GM15510 (cell line): ENCODE results near the gene C9orf50.

ENCODE experiments used
- POLR2A ChIP-seq: IDR thresholded peaks from 3 replicates; pipeline ENCODE4 v1.6.1; 2011; ENCODE audit warnings: borderline replicate concordance; ENCODE audit not compliant: insufficient read length; ENCODE audit errors: extremely low read depth

The C9orf50 gene

DNA sequence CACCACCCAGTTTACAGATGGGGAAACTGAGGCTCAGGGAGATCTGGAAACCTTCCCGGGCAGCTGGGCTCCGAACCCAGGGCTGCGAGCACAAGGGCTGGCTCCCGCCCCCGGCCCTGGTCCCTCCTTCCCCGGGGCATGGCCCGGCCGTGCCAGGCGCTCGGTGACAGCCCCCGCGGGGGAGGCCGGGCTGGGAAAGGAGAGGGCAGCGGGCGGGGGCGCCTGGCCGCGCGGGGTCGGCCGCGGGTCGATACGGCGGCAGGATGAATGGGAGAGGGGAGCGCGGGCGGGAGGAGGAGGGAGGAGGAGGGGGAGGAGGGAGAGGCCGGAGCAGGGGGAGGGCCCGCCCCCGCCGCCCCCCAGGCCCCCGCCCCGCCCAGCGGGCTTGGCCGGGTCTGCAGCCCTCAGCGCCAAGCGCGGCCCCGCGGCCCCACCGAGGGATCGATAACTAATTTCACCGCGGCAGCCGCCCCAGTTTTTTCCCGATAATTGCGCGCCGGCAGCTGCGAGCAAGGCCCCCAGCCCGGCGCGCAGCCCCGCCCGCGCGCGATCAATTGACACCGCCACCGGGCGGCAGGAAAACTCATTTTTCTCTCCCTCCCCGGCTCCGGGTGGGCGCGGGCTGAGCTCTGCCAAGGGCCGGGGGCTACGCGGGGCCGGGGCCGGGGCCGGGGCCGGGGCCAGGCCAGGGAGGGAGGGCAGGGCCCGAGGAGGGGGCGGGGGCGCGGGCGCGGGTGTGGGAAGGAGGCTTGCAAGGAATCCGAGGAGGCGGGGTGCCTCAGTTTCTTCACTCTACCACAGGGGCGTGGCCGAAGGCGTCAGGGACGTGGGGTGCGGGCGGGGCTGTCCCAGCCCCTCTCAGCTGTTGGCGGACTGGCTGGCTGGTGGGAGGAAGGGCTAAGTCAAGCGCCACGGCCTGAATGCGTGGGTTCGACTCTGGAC lies 52.1 kb downstream of the C9orf50 start:
- no peak for TF ChIP-seq POLR2A

DNA sequence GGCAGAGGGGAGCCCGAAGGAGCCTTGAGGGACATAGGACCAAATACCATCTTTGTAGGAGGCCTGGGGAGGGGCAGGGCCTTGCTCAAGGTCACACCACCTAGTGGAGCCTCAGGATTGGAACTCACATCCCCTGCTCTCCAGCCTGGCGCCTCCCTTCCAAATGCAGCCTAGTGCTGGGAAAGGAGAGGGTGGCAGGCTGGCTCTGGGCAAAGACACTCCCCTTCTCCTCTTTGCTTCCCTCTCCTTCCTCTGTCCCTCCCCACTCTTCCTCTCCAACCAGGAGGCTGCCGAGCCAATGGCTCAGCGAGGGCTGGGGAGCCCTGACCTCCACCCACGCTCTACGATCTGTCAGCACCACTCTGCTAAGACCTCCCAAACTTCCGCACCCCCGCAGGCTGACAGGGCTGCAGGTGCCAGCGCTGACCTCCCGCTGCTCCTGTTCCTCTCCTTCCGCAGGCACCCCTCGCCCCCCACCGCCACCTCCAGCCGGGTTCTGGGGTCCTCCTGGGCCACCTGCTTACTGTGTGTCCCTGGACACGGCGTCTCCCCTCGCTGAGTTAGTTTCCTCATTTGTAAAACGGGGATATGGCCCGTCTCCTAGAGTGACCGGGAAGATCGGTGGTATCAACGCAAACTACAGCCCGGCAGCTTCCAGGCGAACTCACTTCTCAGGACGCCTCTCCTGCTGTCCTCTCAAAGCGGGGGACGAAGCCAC lies 52.9 kb downstream of the C9orf50 start:
- no peak for TF ChIP-seq POLR2A

DNA sequence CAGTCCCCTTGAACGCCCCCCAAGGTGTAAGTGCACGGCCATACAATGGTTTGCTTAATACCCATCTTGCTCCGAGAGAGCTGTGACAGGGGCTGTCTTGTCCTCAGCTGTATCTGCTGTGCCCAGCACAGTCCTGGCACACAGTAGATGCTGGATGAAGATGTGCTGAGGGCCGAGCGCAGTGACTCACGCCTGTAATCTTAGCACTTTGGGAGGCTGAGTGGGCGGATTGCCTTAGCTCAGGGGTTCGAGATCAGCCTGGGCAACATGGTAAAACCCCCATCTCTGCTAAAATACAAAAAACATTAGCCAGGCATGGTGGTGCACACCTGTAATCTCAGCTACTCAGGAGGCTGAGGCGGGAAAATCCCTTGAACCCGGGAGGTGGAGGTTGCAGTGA lies 53.6 kb downstream of the C9orf50 start:
- no peak for TF ChIP-seq POLR2A

DNA sequence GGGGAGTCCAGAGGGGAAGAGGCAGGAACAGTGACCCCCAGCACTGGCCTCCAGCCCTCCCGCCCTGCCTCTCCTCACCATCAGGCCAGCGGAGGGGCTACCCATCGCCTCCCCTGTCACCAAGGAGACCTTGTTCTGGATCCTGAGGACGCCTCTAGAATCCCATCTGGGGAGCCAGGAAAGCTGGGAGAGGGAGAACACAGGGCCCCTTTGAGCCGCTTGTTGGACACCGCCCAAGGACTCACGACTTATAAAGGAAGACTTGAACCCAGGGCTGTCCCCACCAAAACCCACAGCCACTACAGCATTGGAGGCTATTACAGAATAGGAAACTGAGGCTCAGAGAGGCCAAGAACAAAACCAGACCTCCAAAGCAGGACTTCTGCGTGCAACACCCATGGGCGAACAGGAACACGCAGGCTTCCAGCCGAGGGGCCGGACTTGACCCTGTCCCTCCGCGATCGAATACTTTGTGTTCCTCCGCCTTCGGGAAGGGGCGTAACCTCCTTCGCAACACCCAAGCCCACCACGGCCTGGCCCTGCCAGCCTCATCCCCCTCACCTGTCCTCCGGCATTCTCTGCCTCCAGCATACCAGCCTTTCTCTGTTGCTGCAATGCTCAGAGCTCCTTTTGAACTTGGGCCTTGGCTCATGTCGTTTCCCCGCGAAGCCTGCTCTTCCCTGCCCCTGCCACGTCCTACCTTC lies 54.2 kb downstream of the C9orf50 start:
- TF ChIP-seq POLR2A = no peak

DNA sequence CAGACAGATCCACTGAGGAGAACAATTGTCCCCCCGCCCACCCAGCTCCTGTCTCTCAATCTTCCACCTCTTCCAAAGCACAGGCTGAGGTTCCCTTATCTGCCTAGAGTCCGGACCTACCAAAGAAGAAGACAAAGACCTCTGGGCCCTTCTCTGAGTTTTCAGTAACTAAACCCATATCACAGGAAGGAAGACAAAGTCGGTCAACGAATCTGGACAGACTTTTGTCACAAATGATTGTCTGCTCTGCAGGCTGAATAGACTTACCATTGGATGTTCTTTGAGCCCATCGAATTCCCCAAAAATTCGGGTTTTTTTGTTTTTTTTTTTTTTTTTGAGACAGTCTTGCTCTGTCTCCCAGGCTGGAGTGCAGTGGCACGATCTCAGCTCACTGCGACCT lies 58.0 kb downstream of the C9orf50 start:
- TF ChIP-seq POLR2A = no peak

DNA sequence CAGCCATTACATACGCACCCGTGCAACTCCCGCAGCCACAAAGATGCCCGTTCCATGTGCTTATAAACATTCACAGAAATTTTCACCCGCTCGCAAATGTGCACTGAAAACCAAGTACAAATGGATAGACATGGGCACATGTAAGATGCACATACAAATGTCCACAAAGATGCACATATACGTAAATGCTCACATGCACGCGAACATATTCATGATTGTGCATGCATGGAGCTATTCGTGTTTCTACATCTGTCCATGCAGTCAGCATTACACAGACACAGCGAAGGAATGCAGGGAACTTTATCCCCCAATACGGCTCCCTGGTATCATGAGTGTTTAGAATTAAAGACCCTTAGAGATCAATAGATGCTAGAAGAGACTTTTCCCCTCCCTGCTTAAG lies 58.4 kb downstream of the C9orf50 start:
- no peak for TF ChIP-seq POLR2A
